Neuron (in vitro differentiated cells): ENCODE results near the gene PDE4DIP.
"Not testable (repeated sequence)": the region's sequence is repeated elsewhere in the genome, so short reads cannot be mapped to it uniquely, and the experiment has no call there.

Source experiments
- H2AFZ ChIP-seq: one replicate; pipeline ENCODE4 v1.6.1; 2013; ENCODE audit warnings: low read depth, mild to moderate bottlenecking, inconsistent platforms, low read length, moderate library complexity
- H3K27me3 ChIP-seq: one replicate; pipeline ENCODE4 v1.6.1; 2013; ENCODE audit warnings: low read length; ENCODE audit not compliant: insufficient read depth
- H3K36me3 ChIP-seq: one replicate; pipeline ENCODE4 v1.6.1; 2013; ENCODE audit warnings: low read length; ENCODE audit not compliant: insufficient read depth
- H3K4me1 ChIP-seq: one replicate; pipeline ENCODE4 v1.6.1; 2013; ENCODE audit warnings: low read length; ENCODE audit not compliant: insufficient read depth
- H3K4me3 ChIP-seq: 2 replicates; pipeline ENCODE4 v1.5.1; 2013; ENCODE audit warnings: mild to moderate bottlenecking, low read length, moderate library complexity
- H3K9me3 ChIP-seq: one replicate; pipeline ENCODE4 v1.6.1; 2013; ENCODE audit warnings: low read length

The PDE4DIP gene

GRCh38 chr1:148916695-148917348 is 72.6 kb downstream of the PDE4DIP start:
- H2AFZ ChIP-seq, H3K27me3 ChIP-seq, H3K9me3 ChIP-seq, H3K36me3 ChIP-seq, H3K4me3 ChIP-seq, H3K4me1 ChIP-seq: not testable (repeated sequence)

- H3K36me3 ChIP-seq, H3K27me3 ChIP-seq, H2AFZ ChIP-seq, H3K4me1 ChIP-seq, H3K4me3 ChIP-seq, H3K9me3 ChIP-seq: not testable (repeated sequence)
Measured at GRCh38 chr1:148918836-148919447, 74.7 kb downstream of the PDE4DIP start.

GRCh38 chr1:148921047-148921446 is 76.8 kb downstream of the PDE4DIP start:
- H3K27me3 ChIP-seq, H2AFZ ChIP-seq, H3K36me3 ChIP-seq, H3K4me1 ChIP-seq, H3K9me3 ChIP-seq, H3K4me3 ChIP-seq: not testable (repeated sequence)

GRCh38 chr1:148923798-148924197 is 79.6 kb downstream of the PDE4DIP start:
- H2AFZ ChIP-seq, H3K4me1 ChIP-seq, H3K9me3 ChIP-seq, H3K36me3 ChIP-seq, H3K4me3 ChIP-seq, H3K27me3 ChIP-seq: not testable (repeated sequence)

- H3K27me3 ChIP-seq, H2AFZ ChIP-seq: not testable (repeated sequence)
Measured at GRCh38 chr1:148927645-148928044, 83.4 kb downstream of the PDE4DIP start.

GRCh38 chr1:148929253-148929652 is 85.0 kb downstream of the PDE4DIP start:
- H3K36me3 ChIP-seq, H2AFZ ChIP-seq, H3K27me3 ChIP-seq, H3K4me1 ChIP-seq, H3K4me3 ChIP-seq, H3K9me3 ChIP-seq: not testable (repeated sequence)

More at GRCh38 chr1:148927645-148928044, 83.4 kb downstream of the PDE4DIP start:
- not testable (repeated sequence) for H3K36me3 ChIP-seq, H3K4me1 ChIP-seq, H3K4me3 ChIP-seq, H3K9me3 ChIP-seq

GRCh38 chr1:148935381-148936002 is 91.3 kb downstream of the PDE4DIP start:
- H3K36me3 ChIP-seq, H3K9me3 ChIP-seq, H3K4me3 ChIP-seq, H3K27me3 ChIP-seq, H3K4me1 ChIP-seq, H2AFZ ChIP-seq: not testable (repeated sequence)

- not testable (repeated sequence) for H3K4me3 ChIP-seq, H3K36me3 ChIP-seq, H3K9me3 ChIP-seq, H3K27me3 ChIP-seq, H3K4me1 ChIP-seq, H2AFZ ChIP-seq
Measured at GRCh38 chr1:148942906-148943305, 98.7 kb downstream of the PDE4DIP start.

- H3K9me3 ChIP-seq, H3K27me3 ChIP-seq, H3K4me1 ChIP-seq, H2AFZ ChIP-seq, H3K36me3 ChIP-seq, H3K4me3 ChIP-seq: not testable (repeated sequence)
Measured at GRCh38 chr1:148945130-148945529, 100.9 kb downstream of the PDE4DIP start.

- not testable (repeated sequence) for H3K27me3 ChIP-seq, H2AFZ ChIP-seq, H3K9me3 ChIP-seq, H3K4me1 ChIP-seq, H3K36me3 ChIP-seq, H3K4me3 ChIP-seq
Measured at GRCh38 chr1:148948768-148949167, 104.5 kb downstream of the PDE4DIP start.

GRCh38 chr1:148951336-148952227 is 107.4 kb downstream of the PDE4DIP start:
- H3K4me1 ChIP-seq, H3K36me3 ChIP-seq, H3K9me3 ChIP-seq, H3K27me3 ChIP-seq, H2AFZ ChIP-seq: not testable (repeated sequence)
- H3K4me3 ChIP-seq, result peak overlapping the region; percentile 74

GRCh38 chr1:148952253-148952937 is 108.2 kb downstream of the PDE4DIP start:
- H3K4me3 ChIP-seq, result peak overlapping the region; percentile 86

More at GRCh38 chr1:148952253-148952937, 108.2 kb downstream of the PDE4DIP start:
- H3K9me3 ChIP-seq, H3K36me3 ChIP-seq, H2AFZ ChIP-seq, H3K4me1 ChIP-seq, H3K27me3 ChIP-seq: not testable (repeated sequence)
